Ascending aorta (tissue), 2 donors: ENCODE results near the gene ORC3. TPM values are rescaled to one million over a fixed set of nuclear protein-coding genes. Genes with fewer than 3 reads are reported as not detected.

Experiments used
- DNase-seq, 2 donors: peaks; one replicate each; pipeline ENCODE4 v3.0.0-alpha.2; 2019; ENCODE audit warnings: low spot score in 2 of 2
- H3K27ac ChIP-seq, 2 donors: fragments of 200-600 bp; sonication (generic); one replicate each; pipeline ENCODE4 v1.5.1; 2016 to 2017; ENCODE audit warnings: mild to moderate bottlenecking in 1 of 2
- H3K27me3 ChIP-seq: fragments of 200-600 bp; sonication (generic); one replicate; pipeline ENCODE4 v1.5.1; 2017
- H3K36me3 ChIP-seq, 2 donors: fragments of 200-600 bp; sonication (generic); one replicate each; pipeline ENCODE4 v1.5.1; 2016
- H3K4me1 ChIP-seq, 2 donors: fragments of 200-600 bp; sonication (generic); one replicate each; pipeline ENCODE4 v1.5.1; 2016 to 2017; ENCODE audit warnings: mild to moderate bottlenecking in 1 of 2
- H3K4me3 ChIP-seq, 2 donors: fragments of 200-600 bp; sonication (generic); one replicate each; pipeline ENCODE4 v1.5.1; 2016 to 2017; ENCODE audit warnings: mild to moderate bottlenecking in 1 of 2
- H3K9me3 ChIP-seq, 2 donors: fragments of 200-600 bp; sonication (generic); one replicate each; pipeline ENCODE4 v1.5.1; 2016
- intact Hi-C: fragments of 100-400 bp; cut with DNase I; formaldehyde crosslinking; loops from one replicate; pipeline ENCODE4 v1.15.1; 2023
- total RNA-seq: library from RNA; depleted of rRNA; stranded (reverse); fragments of >200 nt; gene quantifications from one replicate; pipeline ENCODE4 v1.1.0, GENCODE V29; 2016
- TF ChIP-seq, protein P1 (sequence below), 3 experiments: fragments of 200-600 bp in 2 of 3; fragments of 450-650 bp in 1 of 3; sonication (generic) in 2 of 3; IDR thresholded peaks; one replicate each; pipeline ENCODE4 v1.5.1; 2016 to 2019; ENCODE audit warnings: antibody characterized with exemption in 3 of 3, mild to moderate bottlenecking in 1 of 3, moderate library complexity in 1 of 3

The ORC3 gene
- total RNA-seq, 1 donor from 2014 or later, result 12.9 TPM

DNA sequence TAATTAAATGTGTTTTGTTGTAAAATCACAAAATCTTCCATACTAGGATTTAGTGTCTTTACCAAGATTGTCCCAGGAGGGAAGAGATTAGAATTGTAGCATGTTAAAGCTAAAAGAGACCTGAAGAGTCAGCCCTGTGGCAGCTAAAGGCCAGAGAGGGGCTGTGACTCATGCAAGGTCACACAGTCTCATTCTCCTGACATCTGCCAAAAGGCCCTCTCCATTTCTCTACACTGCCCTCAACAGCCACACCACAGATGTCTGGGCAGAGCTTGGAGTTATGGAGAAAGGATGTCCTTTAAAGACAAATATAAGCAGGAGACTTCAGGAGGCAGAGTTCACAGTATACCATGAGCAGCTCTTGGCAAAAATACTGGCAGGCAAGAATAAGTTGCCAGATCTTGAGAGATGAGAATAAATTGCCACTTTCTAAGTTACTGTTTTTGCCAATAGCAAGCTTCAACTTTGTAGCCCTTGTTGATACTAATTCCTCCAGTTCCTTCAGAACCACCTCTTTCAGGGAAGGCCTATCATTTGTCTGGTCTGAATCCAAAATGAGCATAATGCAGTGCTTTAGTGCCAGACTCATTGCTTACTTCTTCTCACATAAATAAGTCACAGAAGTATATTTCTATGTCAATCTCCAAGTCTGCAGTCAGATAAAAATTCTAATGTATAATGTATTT is 70.4 kb downstream of the ORC3 start:
- H3K9me3 ChIP-seq, result no peaks in the 10 kb centered on the region
- H3K27me3 ChIP-seq, result no peaks in the 10 kb centered on the region
- H3K4me1 ChIP-seq, result peaks cover 0 to 13% of the 10 kb centered on the region in 2 donors
- intact Hi-C loops, result loop anchor here (2.0 kb wide), 1 partner anchor 72 kb away; the partner anchor contains the start of gene RARS2
- no peak for DNase-seq
- TF ChIP-seq, protein P1, sequence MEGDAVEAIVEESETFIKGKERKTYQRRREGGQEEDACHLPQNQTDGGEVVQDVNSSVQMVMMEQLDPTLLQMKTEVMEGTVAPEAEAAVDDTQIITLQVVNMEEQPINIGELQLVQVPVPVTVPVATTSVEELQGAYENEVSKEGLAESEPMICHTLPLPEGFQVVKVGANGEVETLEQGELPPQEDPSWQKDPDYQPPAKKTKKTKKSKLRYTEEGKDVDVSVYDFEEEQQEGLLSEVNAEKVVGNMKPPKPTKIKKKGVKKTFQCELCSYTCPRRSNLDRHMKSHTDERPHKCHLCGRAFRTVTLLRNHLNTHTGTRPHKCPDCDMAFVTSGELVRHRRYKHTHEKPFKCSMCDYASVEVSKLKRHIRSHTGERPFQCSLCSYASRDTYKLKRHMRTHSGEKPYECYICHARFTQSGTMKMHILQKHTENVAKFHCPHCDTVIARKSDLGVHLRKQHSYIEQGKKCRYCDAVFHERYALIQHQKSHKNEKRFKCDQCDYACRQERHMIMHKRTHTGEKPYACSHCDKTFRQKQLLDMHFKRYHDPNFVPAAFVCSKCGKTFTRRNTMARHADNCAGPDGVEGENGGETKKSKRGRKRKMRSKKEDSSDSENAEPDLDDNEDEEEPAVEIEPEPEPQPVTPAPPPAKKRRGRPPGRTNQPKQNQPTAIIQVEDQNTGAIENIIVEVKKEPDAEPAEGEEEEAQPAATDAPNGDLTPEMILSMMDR (IDR thresholded peaks at IDR 0.05), result no peak
- peak overlapping the region; percentile 67 for H3K27ac ChIP-seq
- no peak overlapping the region for H3K4me3 ChIP-seq
- peaks cover 0 to 9% of the 10 kb centered on the region in 2 donors for H3K36me3 ChIP-seq

DNA sequence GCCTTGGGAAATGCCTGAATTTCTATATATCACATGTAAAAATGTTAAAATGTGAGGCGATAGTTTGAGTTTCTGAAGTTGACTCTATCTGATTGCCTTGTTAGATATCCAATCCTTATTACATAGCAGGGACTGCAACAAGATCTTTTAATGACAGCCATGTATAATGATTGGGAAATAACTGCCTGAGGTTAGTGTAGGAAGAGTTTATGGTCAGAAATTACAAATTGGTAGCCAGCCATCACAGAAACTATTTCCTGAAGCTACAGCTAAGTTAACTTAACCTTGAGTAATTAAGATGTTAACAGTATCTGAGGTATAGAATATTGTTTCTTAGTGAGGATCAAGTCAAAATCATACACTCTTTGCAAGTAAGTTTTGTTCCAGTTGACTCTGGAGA is 71.1 kb downstream of the ORC3 start:
- Histone ChIP-seq H3K27me3 (no peaks in the 10 kb centered on the region), H3K4me3 (no peak overlapping the region), H3K27ac (peak overlapping the region; percentile 21 to 67), H3K9me3 (no peaks in the 10 kb centered on the region), H3K4me1 (peaks cover 0 to 13% of the 10 kb centered on the region in 2 donors), H3K36me3 (peaks cover 0 to 9% of the 10 kb centered on the region in 2 donors)
- TF ChIP-seq, protein P1 (IDR thresholded peaks at IDR 0.05), result no peak
- DNase-seq, result no peak
- intact Hi-C loops, result loop anchor here (2.0 kb wide), 1 partner anchor 72 kb away; the partner anchor contains the start of gene RARS2

DNA sequence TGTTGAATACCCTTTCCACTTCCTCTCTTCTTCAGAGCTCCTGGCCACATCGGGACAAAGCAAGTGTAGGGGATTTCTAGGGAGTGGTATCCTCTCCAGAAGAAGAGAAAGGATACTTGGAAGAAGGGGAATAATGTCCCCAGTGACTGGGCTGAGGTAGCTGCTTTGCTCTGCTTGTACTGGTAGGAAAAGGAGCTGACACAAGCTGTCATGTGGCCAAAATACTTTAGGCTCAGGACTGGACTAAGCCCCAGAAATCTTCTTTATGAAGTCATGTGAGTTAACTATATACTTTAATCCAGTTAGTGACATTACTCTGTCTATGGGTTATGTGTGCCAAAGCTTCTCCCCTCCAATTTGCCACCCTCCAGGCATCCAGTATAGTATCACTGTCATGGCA is 71.6 kb downstream of the ORC3 start:
- intact Hi-C loops, result loop anchor here (2.0 kb wide), 1 partner anchor 73 kb away; the partner anchor contains the start of gene RARS2
- Histone ChIP-seq H3K27ac (peak overlapping the region; percentile 21 to 38), H3K9me3 (no peaks in the 10 kb centered on the region), H3K4me1 (peaks cover 0 to 13% of the 10 kb centered on the region in 2 donors), H3K4me3 (no peak overlapping the region), H3K27me3 (no peaks in the 10 kb centered on the region), H3K36me3 (peaks cover 0 to 9% of the 10 kb centered on the region in 2 donors)
- TF ChIP-seq, protein P1 (IDR thresholded peaks at IDR 0.05), result no peak
- DNase-seq, result no peak

DNA sequence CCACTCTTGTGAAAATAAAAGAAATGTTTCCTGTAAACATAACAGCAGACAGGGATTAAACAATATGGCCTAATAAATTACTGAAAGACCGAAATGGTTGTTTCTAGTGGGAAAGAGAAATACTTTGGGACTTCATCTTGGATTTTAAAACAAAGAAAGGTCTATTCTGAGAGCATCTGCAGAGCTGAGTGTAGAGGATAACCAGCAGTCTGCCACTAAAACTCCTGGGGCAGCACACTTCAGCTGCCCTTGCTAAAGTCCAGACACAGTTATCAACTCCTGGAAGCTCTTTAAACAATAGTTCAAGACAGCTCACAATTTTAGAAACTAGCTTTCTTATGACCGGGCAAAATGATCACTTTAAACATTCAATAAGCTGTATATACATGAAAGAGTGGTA is 73.5 kb downstream of the ORC3 start:
- Histone ChIP-seq H3K27me3 (no peaks in the 10 kb centered on the region), H3K4me3 (no peak overlapping the region), H3K4me1 (peaks cover 0 to 12% of the 10 kb centered on the region in 2 donors), H3K36me3 (peaks cover 0 to 8% of the 10 kb centered on the region in 2 donors), H3K27ac (no peak overlapping the region), H3K9me3 (no peaks in the 10 kb centered on the region)
- intact Hi-C loops, result no loop called here
- DNase-seq, result no peak
- TF ChIP-seq, protein P1 (IDR thresholded peaks at IDR 0.05), result no peak

DNA sequence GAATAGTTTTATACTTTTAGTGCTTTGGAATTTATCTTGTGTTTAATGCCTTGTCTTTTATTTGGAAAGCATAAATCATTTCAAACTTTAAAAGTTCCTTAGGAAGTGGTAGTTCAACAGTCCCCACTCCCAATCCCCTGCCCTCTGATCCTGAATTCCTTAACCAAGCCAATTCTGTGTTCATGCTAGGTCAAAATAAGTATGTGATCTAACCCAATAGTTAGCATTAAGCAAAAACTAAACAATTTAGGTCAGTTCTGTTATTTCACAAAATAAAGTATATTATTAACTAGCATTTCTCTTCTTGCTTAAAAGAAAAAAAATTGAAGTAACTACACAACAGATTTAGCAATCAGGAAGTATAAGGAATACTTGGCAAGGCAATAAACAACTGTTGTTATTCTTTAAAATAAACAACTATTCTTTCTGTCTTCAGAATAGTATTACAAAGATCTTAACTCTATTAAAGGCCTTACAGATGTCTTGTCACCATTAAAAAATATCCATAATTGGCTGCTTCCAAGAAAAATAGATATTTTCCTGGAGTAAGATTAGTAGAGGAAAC is 75.1 kb downstream of the ORC3 start:
- Histone ChIP-seq H3K27ac (peak overlapping the region in 1 of 2 donors; percentile 23), H3K4me1 (peaks cover 0 to 5% of the 10 kb centered on the region in 2 donors), H3K36me3 (peaks cover 0 to 13% of the 10 kb centered on the region in 2 donors), H3K4me3 (no peak overlapping the region), H3K9me3 (no peaks in the 10 kb centered on the region), H3K27me3 (no peaks in the 10 kb centered on the region)
- intact Hi-C loops, result no loop called here
- TF ChIP-seq, protein P1 (IDR thresholded peaks at IDR 0.05), result no peak
- DNase-seq, result no peak
